Prostate gland (tissue), 2 donors: ENCODE results near the gene KCNS3. TPM values are rescaled to one million over a fixed set of nuclear protein-coding genes. Genes with fewer than 3 reads are reported as not detected.

Experiments
- DNase-seq: peaks from one replicate; pipeline ENCODE4 v3.0.0-alpha.2; 2019; ENCODE audit warnings: low spot score
- H3K27ac ChIP-seq, 2 donors: fragments of 200-600 bp; sonication (generic); 2 replicates each; pipeline ENCODE4 v1.5.1; 2017 to 2019
- H3K27me3 ChIP-seq: fragments of 200-600 bp; sonication (generic); replicated peaks from 2 replicates; pipeline ENCODE4 v1.5.1; 2019; ENCODE audit not compliant: insufficient read depth
- H3K36me3 ChIP-seq, 2 donors: fragments of 200-600 bp; sonication (generic); 1 replicate in 1 of 2; 2 replicates in 1 of 2; pipeline versions ENCODE4 v1.5.1 to v1.8.1; 2017 to 2019
- H3K4me1 ChIP-seq: fragments of 200-600 bp; sonication (generic); replicated peaks from 2 replicates; pipeline ENCODE4 v1.5.1; 2019
- H3K4me3 ChIP-seq, 2 donors: fragments of 200-600 bp; sonication (generic); 2 replicates each; pipeline ENCODE4 v1.5.1; 2017 to 2019
- H3K9me3 ChIP-seq: fragments of 200-600 bp; sonication (generic); 2 replicates; pipeline ENCODE4 v1.5.1; 2017
- POLR2A ChIP-seq: fragments of 450-650 bp; IDR thresholded peaks from one replicate; pipeline ENCODE4 v1.6.1; 2016; ENCODE audit warnings: antibody characterized with exemption, mild to moderate bottlenecking
- POLR2AphosphoS5 ChIP-seq: sonication (generic); formaldehyde crosslinking; IDR thresholded peaks from one replicate; pipeline ENCODE4 v1.6.1; 2017; ENCODE audit warnings: antibody characterized with exemption
- WGBS: methylation state at CpG from one replicate; pipeline ENCODE4 v1.1.5; 2018; 5-methylcytosine and 5-hydroxymethylcytosine counted together
- intact Hi-C: fragments of 100-400 bp; cut with DNase I; formaldehyde crosslinking; loops from one replicate; pipeline ENCODE4 v1.14.2; 2022
- total RNA-seq, 2 donors: library from RNA; depleted of rRNA; stranded (reverse); fragments of >200 nt; gene quantifications; one replicate each; pipeline ENCODE4 v1.1.0, GENCODE V29; 2016
- TF ChIP-seq, protein P1 (sequence below), 4 experiments: fragments of 200-600 bp in 2 of 4; fragments of 450-650 bp in 2 of 4; sonication (generic) in 2 of 4; IDR thresholded peaks; 1 replicate in 3 of 4; 2 replicates in 1 of 4; pipeline ENCODE4 v1.5.1; 2016 to 2019; ENCODE audit warnings: antibody characterized with exemption in 4 of 4, mild to moderate bottlenecking in 2 of 4, moderate library complexity in 2 of 4

The KCNS3 gene
- total RNA-seq, 2 donors from 2014 or later, result 17.4 to 106 TPM

DNA sequence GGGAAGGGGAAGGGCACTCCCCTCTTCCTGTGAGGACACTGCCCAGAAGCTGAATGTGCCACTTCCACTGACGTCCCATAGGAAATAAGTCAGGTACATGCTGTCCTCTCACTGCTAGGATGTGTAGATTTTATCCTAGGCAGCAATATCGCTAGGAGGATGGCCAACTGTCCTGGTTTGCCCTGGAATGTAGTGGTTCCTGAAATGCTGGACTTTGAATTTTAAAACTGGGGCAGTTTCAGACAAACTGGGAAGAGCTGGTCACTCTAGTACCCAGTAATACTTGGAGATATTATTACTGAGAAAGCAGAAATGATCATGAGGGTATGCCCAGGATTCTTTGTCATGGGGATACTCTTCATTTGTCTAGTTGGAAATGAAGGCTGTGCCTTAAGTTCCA, 5.4 kb upstream of the KCNS3 start:
- intact Hi-C loops, result no loop called here
- Histone ChIP-seq H3K27ac (no peak overlapping the region), H3K36me3 (no peaks in the 10 kb centered on the region), H3K27me3 (no peaks in the 10 kb centered on the region), H3K9me3 (no peaks in the 10 kb centered on the region), H3K4me1 (no peaks in the 10 kb centered on the region), H3K4me3 (no peak overlapping the region)
- no peak for DNase-seq
- TF ChIP-seq POLR2A (no peak), POLR2AphosphoS5 (no peak)
- WGBS, result 63% methylated on average over 2 of the region's 2 CpGs

DNA sequence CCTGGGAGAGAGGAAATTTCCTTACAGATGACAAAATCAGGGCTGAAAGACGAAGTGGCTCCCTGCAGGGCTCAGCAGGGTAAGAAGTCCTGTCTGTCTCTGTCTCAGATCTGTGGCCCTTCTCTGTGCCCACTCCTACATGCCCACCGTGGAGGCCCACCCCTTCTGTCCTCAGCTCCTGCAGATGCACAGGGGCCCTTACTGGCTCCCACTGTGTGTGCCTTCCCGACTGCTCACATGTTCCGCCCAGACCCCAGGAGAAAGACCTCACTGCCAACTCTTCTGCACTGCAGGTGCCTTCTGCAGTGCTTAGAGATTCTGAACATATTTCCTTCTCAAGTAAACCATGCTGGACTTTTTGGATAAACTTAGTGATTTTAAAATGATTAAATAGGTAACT, 1.9 kb upstream of the KCNS3 start:
- intact Hi-C loops, result no loop called here

DNA sequence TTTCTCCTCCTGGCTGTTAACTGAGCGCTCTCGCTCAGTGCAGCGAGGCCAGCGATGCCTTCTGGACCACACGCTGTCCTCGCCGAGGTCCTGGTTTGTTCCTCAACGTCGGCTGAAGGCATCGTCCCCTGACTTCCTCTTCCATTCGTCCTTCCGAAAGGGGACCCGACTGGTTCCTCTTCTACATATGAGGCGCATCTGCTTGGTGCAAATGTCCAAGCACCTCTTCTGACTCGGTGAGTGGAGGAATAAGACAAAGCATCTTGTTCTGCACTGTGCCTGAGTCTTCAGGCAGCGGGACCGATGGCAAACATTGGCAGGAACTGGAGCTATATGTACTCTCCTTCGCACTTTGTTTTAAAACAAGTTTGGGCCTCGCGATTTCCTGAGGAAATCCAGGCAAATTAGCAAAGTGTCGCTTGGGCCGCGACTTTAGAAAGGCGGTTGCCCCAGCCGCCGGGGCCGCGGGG, 621 bp upstream of the KCNS3 start:
- no peaks in the 10 kb centered on the region for H3K36me3 ChIP-seq
- DNase-seq, result peak; percentile 10
- no peaks in the 10 kb centered on the region for H3K9me3 ChIP-seq
- 1% methylated on average over 28 of the region's 28 CpGs for WGBS
- no peak for TF ChIP-seq POLR2A
- TF ChIP-seq, protein P1, sequence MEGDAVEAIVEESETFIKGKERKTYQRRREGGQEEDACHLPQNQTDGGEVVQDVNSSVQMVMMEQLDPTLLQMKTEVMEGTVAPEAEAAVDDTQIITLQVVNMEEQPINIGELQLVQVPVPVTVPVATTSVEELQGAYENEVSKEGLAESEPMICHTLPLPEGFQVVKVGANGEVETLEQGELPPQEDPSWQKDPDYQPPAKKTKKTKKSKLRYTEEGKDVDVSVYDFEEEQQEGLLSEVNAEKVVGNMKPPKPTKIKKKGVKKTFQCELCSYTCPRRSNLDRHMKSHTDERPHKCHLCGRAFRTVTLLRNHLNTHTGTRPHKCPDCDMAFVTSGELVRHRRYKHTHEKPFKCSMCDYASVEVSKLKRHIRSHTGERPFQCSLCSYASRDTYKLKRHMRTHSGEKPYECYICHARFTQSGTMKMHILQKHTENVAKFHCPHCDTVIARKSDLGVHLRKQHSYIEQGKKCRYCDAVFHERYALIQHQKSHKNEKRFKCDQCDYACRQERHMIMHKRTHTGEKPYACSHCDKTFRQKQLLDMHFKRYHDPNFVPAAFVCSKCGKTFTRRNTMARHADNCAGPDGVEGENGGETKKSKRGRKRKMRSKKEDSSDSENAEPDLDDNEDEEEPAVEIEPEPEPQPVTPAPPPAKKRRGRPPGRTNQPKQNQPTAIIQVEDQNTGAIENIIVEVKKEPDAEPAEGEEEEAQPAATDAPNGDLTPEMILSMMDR (IDR thresholded peaks at IDR 0.05), result no peak
- TF ChIP-seq POLR2AphosphoS5, result no peak
- H3K4me3 ChIP-seq, result peak overlapping the region; percentile 50 to 62
- intact Hi-C loops, result no loop called here
- H3K27me3 ChIP-seq, result no peaks in the 10 kb centered on the region
- peak overlapping the region; percentile 14 to 50 for H3K27ac ChIP-seq
- H3K4me1 ChIP-seq, result no peaks in the 10 kb centered on the region

More for the DNA sequence above, 1.9 kb upstream of the KCNS3 start:
- Histone ChIP-seq H3K27ac (no peak overlapping the region), H3K4me1 (no peaks in the 10 kb centered on the region), H3K9me3 (no peaks in the 10 kb centered on the region), H3K4me3 (no peak overlapping the region), H3K36me3 (no peaks in the 10 kb centered on the region), H3K27me3 (no peaks in the 10 kb centered on the region)
- TF ChIP-seq, protein P1 (IDR thresholded peaks at IDR 0.05), result no peak
- no peak for TF ChIP-seq POLR2A
- no peak for TF ChIP-seq POLR2AphosphoS5
- WGBS, result 85% methylated on average over 4 of the region's 4 CpGs
- DNase-seq, result no peak

DNA sequence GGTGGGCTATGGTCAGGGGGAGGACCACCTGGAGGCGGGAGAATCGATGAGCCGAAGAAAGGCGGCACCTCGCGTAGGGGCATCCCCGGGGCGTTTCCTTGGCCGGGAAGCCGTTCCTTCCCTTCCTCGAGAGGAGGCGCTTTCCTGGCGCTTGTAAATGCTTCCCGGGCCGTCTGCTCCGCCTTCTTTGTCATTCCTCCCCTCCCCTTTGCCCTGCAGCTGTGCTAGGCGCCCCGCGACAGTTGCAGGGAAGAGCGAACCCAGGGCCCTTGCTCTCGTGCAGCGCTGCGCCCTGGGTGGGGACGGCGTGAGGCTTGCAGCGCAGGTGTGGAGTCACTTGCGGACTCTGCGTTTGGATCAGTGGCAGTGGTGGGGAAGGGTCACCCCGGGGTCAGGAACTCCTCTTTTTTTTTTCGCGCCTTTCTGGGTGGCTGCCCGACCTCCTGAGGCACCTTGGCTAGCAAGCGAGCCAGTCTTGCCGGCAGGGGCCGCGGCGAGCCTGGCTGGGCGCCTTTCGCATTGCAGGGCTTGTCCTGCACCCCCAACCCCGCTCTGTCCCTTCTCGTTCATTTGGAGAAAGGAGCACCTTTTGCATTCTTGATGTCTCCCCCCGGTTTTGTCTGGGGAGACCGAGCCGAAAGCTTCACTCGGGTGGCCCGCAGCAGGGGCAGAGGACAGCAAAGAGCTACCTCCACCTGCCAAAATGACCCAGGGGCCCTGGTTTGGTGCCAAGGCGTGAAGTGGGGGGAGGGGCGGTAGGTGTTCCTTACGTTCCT, 858 bp downstream of the KCNS3 start:
- peak overlapping the region; percentile 58 to 66 for H3K27ac ChIP-seq
- H3K9me3 ChIP-seq, result no peaks in the 10 kb centered on the region
- DNase-seq, result peak; percentile 68
- intact Hi-C loops, result no loop called here
- H3K36me3 ChIP-seq, result no peaks in the 10 kb centered on the region
- H3K27me3 ChIP-seq, result no peaks in the 10 kb centered on the region
- H3K4me3 ChIP-seq, result peak overlapping the region; percentile 50 to 62
- TF ChIP-seq POLR2A (peak; percentile 31), POLR2AphosphoS5 (peak; percentile 20)
- TF ChIP-seq, protein P1 (IDR thresholded peaks at IDR 0.05), result peak in 2 of 4 experiments; percentile 8 to 13
- no peaks in the 10 kb centered on the region for H3K4me1 ChIP-seq
- WGBS, result under 1% methylated on average over 49 of the region's 49 CpGs

DNA sequence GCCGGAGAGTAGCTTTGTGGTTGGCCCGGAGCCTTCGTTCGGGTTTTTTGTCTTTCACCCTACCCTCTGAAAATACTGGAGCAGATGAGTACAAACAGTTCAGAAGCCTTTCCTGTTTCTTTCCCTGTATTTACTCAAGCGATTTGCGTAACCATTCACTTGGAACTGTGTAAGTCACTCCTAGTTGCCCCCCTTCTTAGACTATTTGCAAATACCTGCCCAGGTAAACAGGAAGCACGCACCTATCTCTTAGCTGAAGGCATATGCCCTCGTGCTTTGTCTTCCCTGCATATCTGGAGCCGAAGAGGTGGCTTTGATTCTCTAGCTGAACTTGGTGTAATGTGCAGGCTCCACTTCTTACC, 1.4 kb downstream of the KCNS3 start:
- no peaks in the 10 kb centered on the region for H3K27me3 ChIP-seq
- no peaks in the 10 kb centered on the region for H3K36me3 ChIP-seq
- WGBS, result 22% methylated on average over 9 of the region's 9 CpGs
- H3K9me3 ChIP-seq, result no peaks in the 10 kb centered on the region
- DNase-seq, result peak; percentile 50
- intact Hi-C loops, result no loop called here
- H3K27ac ChIP-seq, result peak overlapping the region; percentile 22 to 66
- H3K4me3 ChIP-seq, result peak overlapping the region; percentile 50 to 62
- H3K4me1 ChIP-seq, result no peaks in the 10 kb centered on the region
- TF ChIP-seq POLR2AphosphoS5 (peak; percentile 67), POLR2A (no peak)
- TF ChIP-seq, protein P1 (IDR thresholded peaks at IDR 0.05), result no peak
